Limb (tissue), 2 donors: ENCODE measurements around the gene OR2S2.

Source experiments
- DNase-seq, 2 donors: peaks; one replicate each; pipeline ENCODE4 v3.0.0-alpha.2; 2016; ENCODE audit errors: extremely low spot score in 2 of 2

Gene OR2S2

GRCh38 chr9:35909687-35910612 lies 48.0 kb downstream of the OR2S2 start:
- no peak for DNase-seq

DNA sequence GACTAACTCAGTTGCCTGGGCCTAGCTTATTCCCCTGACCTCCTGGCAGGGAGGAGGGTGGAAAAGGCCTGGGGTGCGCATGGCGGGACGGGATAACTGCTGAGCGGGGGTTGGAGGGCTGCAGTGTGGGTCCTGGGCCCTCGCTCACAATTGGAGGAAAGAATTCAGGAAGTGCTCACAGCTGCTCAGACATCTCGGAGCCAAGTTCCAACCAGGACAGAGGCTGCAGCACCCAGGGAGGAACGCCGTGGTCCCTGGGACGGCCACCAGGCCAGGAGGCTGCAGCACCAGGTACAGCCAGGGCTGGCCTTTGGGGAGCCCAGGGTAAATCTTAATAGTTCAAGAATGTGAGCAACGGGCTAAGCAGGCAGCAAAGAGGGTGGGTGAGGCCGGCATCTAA lies 48.7 kb downstream of the OR2S2 start, which contains the start of gene SPAAR:
SPAAR (plus strand) TSS at position 217 of the 400 bp plus-strand sequence. CDS start 974 bp downstream, outside the sequence.
- DNase-seq, result no peak

- no peak for DNase-seq
These were observed 49.3 kb downstream of the OR2S2 start for GRCh38 chr9:35908504-35909125.

DNA sequence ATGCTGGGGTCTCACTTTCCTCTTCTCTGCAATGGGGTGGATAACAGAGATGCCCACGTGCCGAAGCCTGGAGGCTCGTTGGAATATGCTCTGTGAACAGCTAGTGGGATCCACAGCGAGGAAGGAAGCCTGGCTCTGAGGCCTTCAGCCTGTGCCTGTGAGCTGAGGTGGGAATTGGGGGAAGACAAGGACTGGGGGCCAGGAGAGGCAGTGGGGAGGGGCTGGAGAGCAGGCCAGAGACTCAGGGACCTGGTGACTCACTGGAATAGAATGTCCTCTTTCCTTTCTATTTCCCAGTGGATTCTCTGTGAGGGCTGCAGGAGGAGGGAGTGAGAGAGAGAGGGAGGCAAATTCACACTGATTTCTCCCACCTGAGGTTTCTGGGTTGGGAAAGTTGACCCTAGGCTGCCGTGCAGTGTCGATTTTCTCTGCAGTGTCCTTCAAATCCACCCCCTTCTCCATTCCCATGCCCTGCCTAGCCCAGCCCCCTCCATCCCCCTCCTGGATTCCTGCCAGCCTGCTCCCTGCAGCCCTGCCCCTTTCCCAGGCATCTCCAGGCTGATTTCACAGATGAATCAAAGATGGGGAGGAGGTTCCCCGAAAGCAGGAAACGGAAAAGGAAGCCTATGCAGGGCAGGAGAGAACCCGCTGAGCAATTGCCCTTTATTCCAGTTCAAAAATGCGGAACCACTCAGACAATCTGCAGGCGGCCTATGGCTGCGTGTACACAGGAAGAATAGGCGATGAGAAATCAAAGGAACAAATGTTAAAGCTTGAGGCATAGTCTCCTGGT lies 50.0 kb downstream of the OR2S2 start:
- peak; percentile 76 to 87 for DNase-seq
